Esophagus squamous epithelium (tissue), 4 donors: ENCODE results near the gene SMIM44.

Source experiments
- CTCF ChIP-seq, 6 experiments: fragments of 450-650 bp in 4 of 6; fragments of 200-600 bp in 2 of 6; sonication (generic) in 2 of 6; IDR thresholded peaks; one replicate each; pipeline ENCODE4 v1.5.1; 2016 to 2019; ENCODE audit warnings: antibody characterized with exemption in 6 of 6, mild to moderate bottlenecking in 4 of 6, moderate library complexity in 4 of 6
- POLR2A ChIP-seq, 4 donors: fragments of 450-650 bp; IDR thresholded peaks; one replicate each; pipeline ENCODE4 v1.6.1; 2017; ENCODE audit warnings: antibody characterized with exemption in 4 of 4, mild to moderate bottlenecking in 4 of 4, moderate library complexity in 3 of 4

GRCh38 chr19:3453840-3454239, 29.4 kb downstream of the SMIM44 start:
- no peak for TF ChIP-seq CTCF (IDR thresholded peaks at IDR 0.05)
- TF ChIP-seq POLR2A (IDR thresholded peaks at IDR 0.05): no peak
